Panc1 (cell line): Measurements from ENCODE around the gene FBN1.

Experiments used
- CTCF ChIP-seq: fragments of 450-650 bp; IDR thresholded peaks from 2 replicates; pipeline ENCODE4 v1.5.1; 2017; ENCODE audit warnings: mild to moderate bottlenecking
- POLR2AphosphoS5 ChIP-seq: IDR thresholded peaks from 2 replicates; pipeline ENCODE4 v1.6.1; 2012; ENCODE audit warnings: mild to moderate bottlenecking, low read depth, low read length, moderate library complexity
- REST ChIP-seq, 2 experiments: IDR thresholded peaks; 2 replicates each; pipeline ENCODE4 v1.6.1; 2011 to 2012; ENCODE audit warnings: low read depth in 2 of 2, control low read depth in 1 of 2, low read length in 1 of 2, mild to moderate bottlenecking in 1 of 2, moderate library complexity in 1 of 2; ENCODE audit not compliant: insufficient read depth in 1 of 2
- SIN3A ChIP-seq: IDR thresholded peaks from 2 replicates; pipeline ENCODE4 v1.6.1; 2012; ENCODE audit warnings: low read depth, mild to moderate bottlenecking, low read length, moderate library complexity, borderline replicate concordance; ENCODE audit not compliant: insufficient read depth
- TCF7L2 ChIP-seq: IDR thresholded peaks from 2 replicates; pipeline ENCODE4 v1.6.1; 2011; ENCODE audit warnings: mild to moderate bottlenecking, low read depth, low read length, inconsistent platforms

DNA sequence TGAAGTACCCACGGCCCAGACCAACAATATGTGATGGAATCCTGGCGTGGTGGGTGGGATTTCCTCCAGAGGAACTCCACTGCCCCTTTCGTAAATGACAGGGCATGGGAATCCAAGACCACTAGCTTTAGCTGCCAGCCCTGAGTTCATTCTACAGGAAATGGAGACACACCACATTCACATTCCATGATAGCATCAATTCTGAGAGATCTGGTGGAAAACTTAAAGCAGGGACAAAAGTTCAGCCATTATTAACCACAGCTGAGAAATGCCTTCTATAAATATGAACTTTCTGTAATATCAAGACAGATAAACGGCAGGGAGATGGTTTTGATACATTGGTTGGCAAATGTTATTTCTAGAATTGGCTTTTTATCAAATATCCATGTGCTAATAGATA lies 98.2 kb downstream of the FBN1 start:
- TF ChIP-seq CTCF: no peak
- TF ChIP-seq REST (IDR thresholded peaks at IDR 0.05; ENCODE audit: insufficient read depth in 1 of 2, low read depth in 2 of 2, low read length in 1 of 2): no peak
- no peak for TF ChIP-seq POLR2AphosphoS5
- no peak for TF ChIP-seq SIN3A
- no peak for TF ChIP-seq TCF7L2
